Mucosa of stomach (tissue), 1 donor: Measurements from ENCODE around the gene ATP5F1E.

ENCODE experiments used
- H3K27me3 ChIP-seq: one replicate; pipeline ENCODE4 v1.7.0; 2013; ENCODE audit warnings: mild to moderate bottlenecking, low read length; ENCODE audit not compliant: control insufficient read depth, insufficient read depth
- H3K36me3 ChIP-seq: one replicate; pipeline ENCODE4 v1.7.0; 2013; ENCODE audit warnings: low read length; ENCODE audit not compliant: control insufficient read depth, insufficient read depth
- H3K4me1 ChIP-seq: one replicate; pipeline ENCODE4 v1.7.0; 2013; ENCODE audit warnings: mild to moderate bottlenecking, low read length; ENCODE audit not compliant: control insufficient read depth, insufficient read depth
- H3K4me3 ChIP-seq: one replicate; pipeline ENCODE4 v1.7.0; 2013; ENCODE audit warnings: low read length
- H3K9ac ChIP-seq: one replicate; pipeline ENCODE4 v1.7.0; 2013; ENCODE audit warnings: mild to moderate bottlenecking, low read length, moderate library complexity
- H3K9me3 ChIP-seq: one replicate; pipeline ENCODE4 v1.7.0; 2013; ENCODE audit warnings: mild to moderate bottlenecking, low read length, moderate library complexity; ENCODE audit not compliant: control insufficient read depth
- donor health status: Pancreatic carcinoma.

ATP5F1E gene

GRCh38 chr20:58998656-58999055, 33.5 kb downstream of the ATP5F1E start:
- Histone ChIP-seq H3K27me3 (no peaks in the 10 kb centered on the region), H3K36me3 (peaks cover 10% of the 10 kb centered on the region), H3K4me1 (peaks cover 3% of the 10 kb centered on the region), H3K4me3 (no peak overlapping the region), H3K9ac (no peak overlapping the region), H3K9me3 (no peaks in the 10 kb centered on the region)

GRCh38 chr20:58997141-58997770, 34.9 kb downstream of the ATP5F1E start:
- Histone ChIP-seq H3K27me3 (no peaks in the 10 kb centered on the region), H3K4me1 (no peaks in the 10 kb centered on the region)

GRCh38 chr20:58996226-58996611, 35.9 kb downstream of the ATP5F1E start:
- no peaks in the 10 kb centered on the region for H3K27me3 ChIP-seq
- H3K4me1 ChIP-seq: no peaks in the 10 kb centered on the region
- peaks cover 17% of the 10 kb centered on the region for H3K36me3 ChIP-seq
- H3K9me3 ChIP-seq: no peaks in the 10 kb centered on the region
- no peak overlapping the region for H3K4me3 ChIP-seq
- no peak overlapping the region for H3K9ac ChIP-seq

More at GRCh38 chr20:58997141-58997770, 34.9 kb downstream of the ATP5F1E start:
- Histone ChIP-seq H3K9me3 (no peaks in the 10 kb centered on the region), H3K36me3 (peaks cover 17% of the 10 kb centered on the region), H3K4me3 (no peak overlapping the region), H3K9ac (no peak overlapping the region)

- Histone ChIP-seq H3K27me3 (no peaks in the 10 kb centered on the region), H3K36me3 (peaks cover 17% of the 10 kb centered on the region), H3K4me3 (no peak overlapping the region), H3K4me1 (no peaks in the 10 kb centered on the region), H3K9ac (no peak overlapping the region), H3K9me3 (no peaks in the 10 kb centered on the region)
These were observed 36.5 kb downstream of the ATP5F1E start for GRCh38 chr20:58995461-58996225.

GRCh38 chr20:58994390-58995159, 37.6 kb downstream of the ATP5F1E start:
- no peaks in the 10 kb centered on the region for H3K9me3 ChIP-seq
- no peaks in the 10 kb centered on the region for H3K27me3 ChIP-seq
- no peak overlapping the region for H3K9ac ChIP-seq
- H3K36me3 ChIP-seq: peaks cover 22% of the 10 kb centered on the region
- H3K4me1 ChIP-seq: no peaks in the 10 kb centered on the region
- H3K4me3 ChIP-seq: no peak overlapping the region

GRCh38 chr20:58993332-58994248, 38.5 kb downstream of the ATP5F1E start:
- Histone ChIP-seq H3K9me3 (no peaks in the 10 kb centered on the region), H3K36me3 (peaks cover 28% of the 10 kb centered on the region), H3K9ac (no peak overlapping the region), H3K4me1 (no peaks in the 10 kb centered on the region), H3K27me3 (no peaks in the 10 kb centered on the region), H3K4me3 (no peak overlapping the region)

GRCh38 chr20:58992911-58993310, 39.2 kb downstream of the ATP5F1E start:
- Histone ChIP-seq H3K9me3 (no peaks in the 10 kb centered on the region), H3K36me3 (peaks cover 29% of the 10 kb centered on the region), H3K4me1 (no peaks in the 10 kb centered on the region)

GRCh38 chr20:58991715-58992114, 40.4 kb downstream of the ATP5F1E start:
- no peak overlapping the region for H3K9ac ChIP-seq
- H3K4me1 ChIP-seq: no peaks in the 10 kb centered on the region
- peaks cover 38% of the 10 kb centered on the region for H3K36me3 ChIP-seq
- no peaks in the 10 kb centered on the region for H3K27me3 ChIP-seq
- H3K9me3 ChIP-seq: no peaks in the 10 kb centered on the region
- no peak overlapping the region for H3K4me3 ChIP-seq

More at GRCh38 chr20:58992911-58993310, 39.2 kb downstream of the ATP5F1E start:
- Histone ChIP-seq H3K9ac (no peak overlapping the region), H3K27me3 (no peaks in the 10 kb centered on the region), H3K4me3 (no peak overlapping the region)

GRCh38 chr20:58990651-58991445, 41.3 kb downstream of the ATP5F1E start:
- Histone ChIP-seq H3K9me3 (no peaks in the 10 kb centered on the region), H3K36me3 (peaks cover 38% of the 10 kb centered on the region), H3K9ac (no peak overlapping the region), H3K27me3 (no peaks in the 10 kb centered on the region), H3K4me3 (no peak overlapping the region), H3K4me1 (no peaks in the 10 kb centered on the region)

- Histone ChIP-seq H3K27me3 (no peaks in the 10 kb centered on the region), H3K4me3 (no peak overlapping the region), H3K9ac (no peak overlapping the region), H3K4me1 (no peaks in the 10 kb centered on the region), H3K9me3 (no peaks in the 10 kb centered on the region), H3K36me3 (peaks cover 31% of the 10 kb centered on the region)
These were observed 42.9 kb downstream of the ATP5F1E start for GRCh38 chr20:58989196-58989595.

- H3K4me1 ChIP-seq: no peaks in the 10 kb centered on the region
- H3K36me3 ChIP-seq: peaks cover 31% of the 10 kb centered on the region
- H3K9ac ChIP-seq: no peak overlapping the region
- no peak overlapping the region for H3K4me3 ChIP-seq
- no peaks in the 10 kb centered on the region for H3K27me3 ChIP-seq
- no peaks in the 10 kb centered on the region for H3K9me3 ChIP-seq
These were observed 43.6 kb downstream of the ATP5F1E start for GRCh38 chr20:58988565-58988882.
